HepG2 (cell line): ENCODE data around the gene QRFP. TPM values are rescaled to one million over a fixed set of nuclear protein-coding genes. Genes with fewer than 3 reads are reported as not detected.

Experiments
- ARNT2 ChIP-seq: sonication (generic); formaldehyde crosslinking; IDR thresholded peaks from 2 replicates; pipeline ENCODE4 v1.8.0; 2022; ENCODE audit warnings: mild to moderate bottlenecking, low read depth, missing genetic modification reagents, moderate library complexity
- NR1H2 ChIP-seq: sonication (generic); formaldehyde crosslinking; IDR thresholded peaks from 2 replicates; pipeline ENCODE4 v1.8.1; 2022; ENCODE audit warnings: low read depth, missing genetic modification reagents, borderline replicate concordance
- NRL ChIP-seq: sonication (generic); formaldehyde crosslinking; IDR thresholded peaks from 2 replicates; pipeline ENCODE4 v1.5.0; 2020; ENCODE audit warnings: missing genetic modification reagents, mild to moderate bottlenecking, moderate library complexity, borderline replicate concordance
- PHF21A ChIP-seq: sonication (generic); formaldehyde crosslinking; IDR thresholded peaks from 2 replicates; pipeline ENCODE4 v1.5.0; 2020; ENCODE audit warnings: mild to moderate bottlenecking, missing genetic modification reagents
- ZBTB7A ChIP-seq: sonication (generic); formaldehyde crosslinking; IDR thresholded peaks from 2 replicates; pipeline ENCODE4 v1.8.0; 2022; ENCODE audit warnings: mild to moderate bottlenecking, missing genetic modification reagents
- ZNF777 ChIP-seq: sonication (generic); formaldehyde crosslinking; IDR thresholded peaks from 2 replicates; pipeline ENCODE4 v1.4.0; 2020; ENCODE audit warnings: missing genetic modification reagents
- polyA plus RNA-seq, 8 experiments: library from polyadenylated mRNA; depleted of rRNA in 3 of 8; stranded (reverse) in 7 of 8; unstranded in 1 of 8; fragments of >200 nt; fragmentation: Illumina TruSeq in 4 of 8; extraction: Trizol in 4 of 8; gene quantifications; 2 replicates each; pipeline versions ENCODE4 v1.2.1 to v1.2.3, GENCODE V29; 2011 to 2016; ENCODE audit warnings: low read depth in 4 of 8, missing spikeins in 1 of 8, mixed read lengths in 1 of 8; ENCODE audit not compliant: insufficient read depth in 1 of 8
- total RNA-seq, 5 experiments: library from RNA; depleted of rRNA; stranded (reverse); fragments of >200 nt; fragmentation: Illumina TruSeq; extraction: Trizol; gene quantifications; 2 replicates each; pipeline ENCODE4 v1.2.3, GENCODE V29; 2016; ENCODE audit warnings: low read depth in 1 of 5
- TF ChIP-seq, protein P1 (sequence below): sonication (generic); formaldehyde crosslinking; IDR thresholded peaks from 2 replicates; pipeline ENCODE4 v1.4.0; 2020; ENCODE audit warnings: missing genetic modification reagents
- TF ChIP-seq, protein P2 (sequence below): sonication (generic); formaldehyde crosslinking; IDR thresholded peaks from 2 replicates; pipeline ENCODE4 v1.5.0; 2020; ENCODE audit warnings: mild to moderate bottlenecking, missing genetic modification reagents, moderate library complexity
- TF ChIP-seq, protein P3 (sequence below): sonication (generic); formaldehyde crosslinking; IDR thresholded peaks from 2 replicates; pipeline ENCODE4 v1.4.0; 2020; ENCODE audit warnings: missing genetic modification reagents

QRFP gene
- total and polyA plus RNA-seq, 2 of the 13 experiments (the other 11 are each of a cell fraction or from before 2014, with no cell fraction given), result not detected

DNA sequence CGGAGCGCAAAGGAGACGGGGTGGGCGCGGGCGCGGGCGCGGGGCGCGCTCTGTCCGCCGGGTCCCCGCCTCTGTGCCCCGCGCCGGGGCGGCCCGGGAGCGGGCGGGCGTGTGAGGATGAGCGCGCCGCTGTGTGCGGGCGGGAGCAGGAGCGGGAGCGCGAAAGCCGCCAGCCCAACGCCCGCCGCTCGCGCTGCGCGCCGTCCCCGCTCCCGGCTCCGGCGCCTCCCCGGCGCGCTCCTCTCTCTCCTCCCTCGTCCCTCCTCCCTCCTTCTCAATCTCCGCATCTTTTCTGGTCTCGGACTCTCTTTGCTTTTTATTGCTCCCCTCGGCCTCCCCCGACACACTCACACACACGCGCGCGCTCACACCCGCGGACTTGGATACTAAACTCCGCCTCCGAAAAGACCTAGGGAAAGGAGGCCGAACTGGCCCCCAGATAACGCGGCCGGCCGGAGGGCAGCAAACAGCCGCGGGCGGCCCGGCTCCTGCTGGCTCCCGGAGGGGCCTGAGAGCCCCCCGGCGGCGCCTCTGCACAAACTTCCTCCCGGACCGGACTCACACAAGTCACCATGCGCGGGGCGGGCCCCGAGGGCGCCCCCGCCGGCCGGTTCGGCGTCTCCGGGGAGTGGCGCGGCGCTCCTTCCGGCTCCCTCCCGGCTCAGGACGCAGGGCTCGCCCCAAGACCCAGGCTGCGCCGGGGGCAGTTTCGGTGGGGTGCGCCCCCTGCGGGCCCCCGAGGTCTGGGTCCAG, 42.2 kb upstream of the QRFP start, which contains the start of gene FIBCD1 (continued):
- TF ChIP-seq, protein P1, sequence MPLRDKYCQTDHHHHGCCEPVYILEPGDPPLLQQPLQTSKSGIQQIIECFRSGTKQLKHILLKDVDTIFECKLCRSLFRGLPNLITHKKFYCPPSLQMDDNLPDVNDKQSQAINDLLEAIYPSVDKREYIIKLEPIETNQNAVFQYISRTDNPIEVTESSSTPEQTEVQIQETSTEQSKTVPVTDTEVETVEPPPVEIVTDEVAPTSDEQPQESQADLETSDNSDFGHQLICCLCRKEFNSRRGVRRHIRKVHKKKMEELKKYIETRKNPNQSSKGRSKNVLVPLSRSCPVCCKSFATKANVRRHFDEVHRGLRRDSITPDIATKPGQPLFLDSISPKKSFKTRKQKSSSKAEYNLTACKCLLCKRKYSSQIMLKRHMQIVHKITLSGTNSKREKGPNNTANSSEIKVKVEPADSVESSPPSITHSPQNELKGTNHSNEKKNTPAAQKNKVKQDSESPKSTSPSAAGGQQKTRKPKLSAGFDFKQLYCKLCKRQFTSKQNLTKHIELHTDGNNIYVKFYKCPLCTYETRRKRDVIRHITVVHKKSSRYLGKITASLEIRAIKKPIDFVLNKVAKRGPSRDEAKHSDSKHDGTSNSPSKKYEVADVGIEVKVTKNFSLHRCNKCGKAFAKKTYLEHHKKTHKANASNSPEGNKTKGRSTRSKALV (CRISPR knock-in tag), result peak; percentile 96
- TF ChIP-seq ARNT2 (no peak), PHF21A (no peak), NR1H2 (CRISPR knock-in tag) (no peak), ZBTB7A (CRISPR knock-in tag) (no peak), NRL (CRISPR knock-in tag) (no peak), ZNF777 (peak; percentile 54; the same call in 1 of the 2 replicates)
- TF ChIP-seq, protein P2, sequence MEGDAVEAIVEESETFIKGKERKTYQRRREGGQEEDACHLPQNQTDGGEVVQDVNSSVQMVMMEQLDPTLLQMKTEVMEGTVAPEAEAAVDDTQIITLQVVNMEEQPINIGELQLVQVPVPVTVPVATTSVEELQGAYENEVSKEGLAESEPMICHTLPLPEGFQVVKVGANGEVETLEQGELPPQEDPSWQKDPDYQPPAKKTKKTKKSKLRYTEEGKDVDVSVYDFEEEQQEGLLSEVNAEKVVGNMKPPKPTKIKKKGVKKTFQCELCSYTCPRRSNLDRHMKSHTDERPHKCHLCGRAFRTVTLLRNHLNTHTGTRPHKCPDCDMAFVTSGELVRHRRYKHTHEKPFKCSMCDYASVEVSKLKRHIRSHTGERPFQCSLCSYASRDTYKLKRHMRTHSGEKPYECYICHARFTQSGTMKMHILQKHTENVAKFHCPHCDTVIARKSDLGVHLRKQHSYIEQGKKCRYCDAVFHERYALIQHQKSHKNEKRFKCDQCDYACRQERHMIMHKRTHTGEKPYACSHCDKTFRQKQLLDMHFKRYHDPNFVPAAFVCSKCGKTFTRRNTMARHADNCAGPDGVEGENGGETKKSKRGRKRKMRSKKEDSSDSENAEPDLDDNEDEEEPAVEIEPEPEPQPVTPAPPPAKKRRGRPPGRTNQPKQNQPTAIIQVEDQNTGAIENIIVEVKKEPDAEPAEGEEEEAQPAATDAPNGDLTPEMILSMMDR (CRISPR knock-in tag), result peak; percentile 22; the same call in 1 of the 2 replicates
- TF ChIP-seq, protein P3, sequence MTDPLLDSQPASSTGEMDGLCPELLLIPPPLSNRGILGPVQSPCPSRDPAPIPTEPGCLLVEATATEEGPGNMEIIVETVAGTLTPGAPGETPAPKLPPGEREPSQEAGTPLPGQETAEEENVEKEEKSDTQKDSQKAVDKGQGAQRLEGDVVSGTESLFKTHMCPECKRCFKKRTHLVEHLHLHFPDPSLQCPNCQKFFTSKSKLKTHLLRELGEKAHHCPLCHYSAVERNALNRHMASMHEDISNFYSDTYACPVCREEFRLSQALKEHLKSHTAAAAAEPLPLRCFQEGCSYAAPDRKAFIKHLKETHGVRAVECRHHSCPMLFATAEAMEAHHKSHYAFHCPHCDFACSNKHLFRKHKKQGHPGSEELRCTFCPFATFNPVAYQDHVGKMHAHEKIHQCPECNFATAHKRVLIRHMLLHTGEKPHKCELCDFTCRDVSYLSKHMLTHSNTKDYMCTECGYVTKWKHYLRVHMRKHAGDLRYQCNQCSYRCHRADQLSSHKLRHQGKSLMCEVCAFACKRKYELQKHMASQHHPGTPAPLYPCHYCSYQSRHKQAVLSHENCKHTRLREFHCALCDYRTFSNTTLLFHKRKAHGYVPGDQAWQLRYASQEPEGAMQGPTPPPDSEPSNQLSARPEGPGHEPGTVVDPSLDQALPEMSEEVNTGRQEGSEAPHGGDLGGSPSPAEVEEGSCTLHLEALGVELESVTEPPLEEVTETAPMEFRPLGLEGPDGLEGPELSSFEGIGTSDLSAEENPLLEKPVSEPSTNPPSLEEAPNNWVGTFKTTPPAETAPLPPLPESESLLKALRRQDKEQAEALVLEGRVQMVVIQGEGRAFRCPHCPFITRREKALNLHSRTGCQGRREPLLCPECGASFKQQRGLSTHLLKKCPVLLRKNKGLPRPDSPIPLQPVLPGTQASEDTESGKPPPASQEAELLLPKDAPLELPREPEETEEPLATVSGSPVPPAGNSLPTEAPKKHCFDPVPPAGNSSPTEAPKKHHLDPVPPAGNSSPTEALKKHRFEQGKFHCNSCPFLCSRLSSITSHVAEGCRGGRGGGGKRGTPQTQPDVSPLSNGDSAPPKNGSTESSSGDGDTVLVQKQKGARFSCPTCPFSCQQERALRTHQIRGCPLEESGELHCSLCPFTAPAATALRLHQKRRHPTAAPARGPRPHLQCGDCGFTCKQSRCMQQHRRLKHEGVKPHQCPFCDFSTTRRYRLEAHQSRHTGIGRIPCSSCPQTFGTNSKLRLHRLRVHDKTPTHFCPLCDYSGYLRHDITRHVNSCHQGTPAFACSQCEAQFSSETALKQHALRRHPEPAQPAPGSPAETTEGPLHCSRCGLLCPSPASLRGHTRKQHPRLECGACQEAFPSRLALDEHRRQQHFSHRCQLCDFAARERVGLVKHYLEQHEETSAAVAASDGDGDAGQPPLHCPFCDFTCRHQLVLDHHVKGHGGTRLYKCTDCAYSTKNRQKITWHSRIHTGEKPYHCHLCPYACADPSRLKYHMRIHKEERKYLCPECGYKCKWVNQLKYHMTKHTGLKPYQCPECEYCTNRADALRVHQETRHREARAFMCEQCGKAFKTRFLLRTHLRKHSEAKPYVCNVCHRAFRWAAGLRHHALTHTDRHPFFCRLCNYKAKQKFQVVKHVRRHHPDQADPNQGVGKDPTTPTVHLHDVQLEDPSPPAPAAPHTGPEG (CRISPR knock-in tag), result peak; percentile 27; the same call in 1 of the 2 replicates
- TF ChIP-seq, all 625 proteins: peak for 10
